ENCODE measurements around the gene PRKAG1.

Gene PRKAG1

DNA sequence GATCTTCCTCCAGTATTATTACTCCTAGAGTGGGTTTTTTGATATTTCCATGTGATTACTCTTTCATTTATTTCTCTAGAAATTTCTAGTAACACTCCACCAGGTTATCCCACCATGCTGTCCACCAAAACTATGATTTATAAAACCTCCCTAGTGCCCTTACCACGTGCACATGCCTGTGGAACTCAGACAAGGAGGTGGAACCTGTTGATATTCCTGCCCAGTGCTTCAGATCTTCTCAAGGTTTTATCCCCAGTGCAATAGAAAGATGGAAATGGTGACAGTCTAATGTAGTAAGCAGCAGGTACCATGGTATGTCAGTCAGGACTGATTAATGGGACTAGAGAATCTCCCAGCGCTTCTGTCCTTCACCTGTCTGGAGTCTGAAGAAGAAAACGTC, 57.7 kb downstream of the PRKAG1 start:
- no peak for DNase-seq

GRCh38 chr12:48958049-48958388, 60.6 kb downstream of the PRKAG1 start:
- DNase-seq, result no peak

DNA sequence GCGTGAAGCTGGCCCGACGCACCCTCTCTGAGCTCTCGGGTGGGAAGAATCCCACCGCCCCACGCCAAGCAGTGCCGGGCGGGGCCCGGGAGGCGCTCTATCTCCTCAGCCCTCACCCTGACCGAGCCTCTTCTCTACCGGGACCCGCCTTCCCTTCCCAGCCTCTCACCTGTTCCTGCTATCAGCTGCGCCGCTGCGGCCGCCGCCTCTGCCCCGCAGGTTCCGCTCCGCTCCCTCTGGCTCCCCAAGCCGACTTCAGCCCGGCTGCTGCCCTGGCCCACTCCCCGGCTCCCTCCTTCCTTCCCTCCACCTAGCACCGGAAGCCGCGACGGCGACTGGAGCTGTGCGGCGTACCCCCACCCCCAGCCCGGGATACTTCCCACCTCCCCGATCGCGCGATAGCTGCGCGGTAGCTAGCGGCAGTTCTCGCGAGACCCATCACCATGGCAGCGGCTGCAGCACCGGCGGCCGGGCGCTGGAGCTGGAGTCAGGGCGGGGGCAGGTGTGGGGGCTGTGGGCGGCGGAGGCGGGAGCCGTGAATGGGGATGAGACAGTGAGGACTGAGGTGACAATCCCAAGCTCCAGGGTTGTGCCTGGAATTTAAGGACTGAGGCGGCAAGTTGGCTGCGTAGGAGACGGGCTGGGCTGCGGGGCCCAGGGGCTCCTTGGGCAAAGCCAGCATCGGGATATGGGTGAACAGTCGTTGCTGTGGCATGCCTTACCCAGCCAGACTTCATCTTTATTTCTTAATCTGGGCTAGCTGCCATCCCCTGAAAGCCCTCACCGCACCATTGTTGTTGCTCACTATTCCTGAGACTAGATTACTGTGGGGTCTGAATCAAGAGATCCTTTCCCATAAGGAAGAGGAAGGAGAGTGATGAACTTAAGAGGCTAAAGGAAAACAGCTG, 61.2 kb downstream of the PRKAG1 start, which contains the start of gene ARF3:
Gene ARF3 (minus strand): TSS at position 347 of the 908 bp plus-strand sequence. CDS start 16,392 bp downstream, outside the sequence.
- DNase-seq, result peak; percentile 26

DNA sequence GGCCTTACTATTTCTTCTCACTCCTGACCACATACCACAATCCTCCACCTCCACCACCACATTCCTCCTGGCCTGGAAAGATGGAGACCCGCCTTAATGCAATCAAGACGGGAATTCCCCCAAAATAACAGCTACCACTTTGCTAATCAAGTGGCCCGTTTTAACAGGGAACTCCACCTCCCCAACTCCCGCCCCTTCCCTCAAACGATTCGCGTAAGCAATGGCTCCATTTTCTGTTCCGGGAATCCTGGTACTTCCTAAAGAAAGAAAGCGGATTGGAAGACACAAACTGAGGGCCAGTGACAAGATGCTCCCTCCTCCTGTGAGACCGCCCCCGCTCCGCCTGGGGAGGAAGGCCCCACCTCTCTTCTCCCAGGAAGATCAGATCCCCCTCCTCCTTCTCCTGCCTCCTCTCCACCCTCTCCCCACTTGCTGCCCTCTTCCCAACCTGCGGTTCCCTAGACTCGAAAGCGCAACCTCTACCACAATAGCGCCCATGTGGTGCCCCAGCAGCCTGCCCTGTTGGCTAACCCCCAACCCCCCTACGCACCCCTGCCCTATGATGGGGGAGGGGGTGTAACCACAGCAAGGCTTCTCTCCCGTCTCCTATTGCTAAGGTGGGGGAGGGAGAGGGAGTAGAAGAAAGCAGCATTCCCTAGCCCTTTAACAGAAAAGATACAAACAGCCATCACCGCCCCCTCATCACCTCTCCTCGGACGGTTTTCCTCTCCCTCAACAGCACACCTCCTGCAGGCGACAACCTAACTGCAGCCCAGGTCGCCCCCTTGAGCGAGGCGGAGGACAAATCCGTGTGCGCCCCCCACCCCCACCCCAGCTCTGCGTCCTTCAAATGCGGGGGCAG, 62.1 kb downstream of the PRKAG1 start:
- no peak for DNase-seq

DNA sequence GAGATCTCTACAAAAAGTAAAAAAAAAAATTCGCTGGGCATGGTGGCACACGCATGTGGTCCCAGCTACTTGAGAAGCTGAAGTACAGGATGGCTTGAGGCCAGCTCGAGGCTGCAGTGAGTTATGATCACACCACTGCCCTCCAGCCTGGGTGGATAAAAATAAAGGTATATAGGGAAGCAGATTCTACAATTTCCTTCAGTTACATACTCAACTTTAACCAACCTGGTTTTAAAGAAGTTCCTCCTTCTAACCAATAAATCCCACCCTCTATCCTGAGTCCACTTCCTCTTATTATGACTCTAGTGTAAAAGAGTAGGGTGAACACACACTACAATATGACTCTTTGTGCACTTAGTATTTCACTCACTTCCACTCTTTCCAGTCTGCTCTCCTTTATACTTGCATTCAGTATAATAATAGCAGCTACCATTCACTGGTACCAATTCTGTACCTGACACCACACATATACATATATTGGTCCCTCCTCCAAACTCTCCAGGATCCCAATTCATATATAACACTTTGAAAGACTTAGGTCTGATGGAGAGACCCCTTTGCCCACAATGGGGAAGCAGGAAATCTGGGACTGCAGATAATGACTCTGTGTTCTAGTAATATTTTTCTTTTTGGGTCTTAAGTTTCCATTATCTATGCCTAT, 63.6 kb downstream of the PRKAG1 start:
- no peak for DNase-seq

- DNase-seq, result no peak
These were observed 64.5 kb downstream of the PRKAG1 start for GRCh38 chr12:48954061-48954460.

- no peak for DNase-seq
These were observed 65.9 kb downstream of the PRKAG1 start for GRCh38 chr12:48952691-48953090.

Data from cortex of kidney (tissue), 1 donor.